Activated naive CD4-positive, alpha-beta T cell treated with anti-CD3 and anti-CD28 coated beads, Interleukin-2, amount 10 ng/mL, durations not matched to agents 7 days and 5 days (primary cell): ENCODE data around the gene GSS.

Source experiments
- CTCF ChIA-PET: fragments of 350-600 bp; sonication (Branson Sonifier 250); formaldehyde crosslinking; loops from one replicate; lab custom pipeline; 2021; ENCODE audit warnings: antibody characterized with exemption; lab: Charles Lee
- DNase-seq: peaks from one replicate; pipeline ENCODE4 v3.0.0-alpha.2; 2020
- H3K27ac Mint-ChIP-seq: one replicate; pipeline ENCODE4 v1.8.0; 2021; ENCODE audit warnings: mild to moderate bottlenecking, moderate library complexity, mixed read lengths
- H3K27me3 Mint-ChIP-seq: one replicate; pipeline ENCODE4 v1.8.0; 2021; ENCODE audit warnings: mild to moderate bottlenecking, mixed read lengths
- H3K36me3 Mint-ChIP-seq: one replicate; pipeline ENCODE4 v1.8.0; 2021; ENCODE audit warnings: mixed read lengths
- H3K4me1 Mint-ChIP-seq: one replicate; pipeline ENCODE4 v1.8.0; 2021; ENCODE audit warnings: mixed read lengths
- H3K4me3 Mint-ChIP-seq: one replicate; pipeline ENCODE4 v1.8.0; 2021; ENCODE audit warnings: mild to moderate bottlenecking, moderate library complexity, mixed read lengths
- H3K9me3 Mint-ChIP-seq: one replicate; pipeline ENCODE4 v1.8.0; 2021; ENCODE audit warnings: mixed read lengths

Gene GSS

GRCh38 chr20:34954904-34955230 is 739 bp downstream of the GSS start:
- DNase-seq = no peak
- no peaks in the 10 kb centered on the region for H3K9me3 Mint-ChIP-seq
- H3K4me1 Mint-ChIP-seq = peaks cover 33% of the 10 kb centered on the region
- CTCF ChIA-PET = interaction anchor here (1.5 to 7.7 kb wide), 3 partner anchors 65 to 313 kb away, joined by 3 to 134 read pairs (median 3); partner anchors contain the start of genes ACSS2 and GGT7
- peaks cover 4% of the 10 kb centered on the region for H3K27me3 Mint-ChIP-seq
- H3K36me3 Mint-ChIP-seq = peaks cover 15% of the 10 kb centered on the region
- H3K27ac Mint-ChIP-seq = peak overlapping the region; percentile 90
- peak overlapping the region; percentile 94 for H3K4me3 Mint-ChIP-seq

GRCh38 chr20:34953960-34954359 is 1.6 kb downstream of the GSS start:
- H3K36me3 Mint-ChIP-seq = peaks cover 24% of the 10 kb centered on the region
- no peak for DNase-seq
- H3K4me1 Mint-ChIP-seq = peaks cover 33% of the 10 kb centered on the region
- H3K9me3 Mint-ChIP-seq = no peaks in the 10 kb centered on the region
- peaks cover 4% of the 10 kb centered on the region for H3K27me3 Mint-ChIP-seq
- CTCF ChIA-PET = interaction anchor here (7.7 kb wide), 1 partner anchor 79 kb away, joined by 134 read pairs; the partner anchor contains the start of genes ACSS2 and GGT7
- peak overlapping the region; percentile 16 for H3K4me3 Mint-ChIP-seq
- no peak overlapping the region for H3K27ac Mint-ChIP-seq

- Mint-ChIP-seq H3K4me3 (no peak overlapping the region), H3K27ac (no peak overlapping the region), H3K27me3 (peaks cover 4% of the 10 kb centered on the region), H3K9me3 (no peaks in the 10 kb centered on the region), H3K36me3 (peaks cover 25% of the 10 kb centered on the region), H3K4me1 (peaks cover 33% of the 10 kb centered on the region)
- CTCF ChIA-PET = interaction anchor here (1.3 to 2.6 kb wide), 2 partner anchors 78 to 80 kb away, joined by 3 to 13 read pairs; partner anchors contain the start of gene GGT7
- DNase-seq = no peak
Measured at GRCh38 chr20:34952671-34953070, 2.9 kb downstream of the GSS start.

GRCh38 chr20:34951652-34952051 is 4.0 kb downstream of the GSS start:
- H3K9me3 Mint-ChIP-seq = no peaks in the 10 kb centered on the region
- H3K27ac Mint-ChIP-seq = no peak overlapping the region
- H3K27me3 Mint-ChIP-seq = peaks cover 4% of the 10 kb centered on the region
- DNase-seq = no peak
- H3K4me3 Mint-ChIP-seq = no peak overlapping the region
- CTCF ChIA-PET = interaction anchor here (1.3 to 2.6 kb wide), 2 partner anchors 77 to 79 kb away, joined by 3 to 13 read pairs; partner anchors contain the start of gene GGT7
- H3K4me1 Mint-ChIP-seq = peaks cover 33% of the 10 kb centered on the region
- H3K36me3 Mint-ChIP-seq = peaks cover 25% of the 10 kb centered on the region

GRCh38 chr20:34951252-34951651 is 4.4 kb downstream of the GSS start:
- no peak for DNase-seq
- H3K9me3 Mint-ChIP-seq = no peaks in the 10 kb centered on the region
- H3K4me3 Mint-ChIP-seq = no peak overlapping the region
- H3K36me3 Mint-ChIP-seq = peaks cover 26% of the 10 kb centered on the region
- peaks cover 4% of the 10 kb centered on the region for H3K27me3 Mint-ChIP-seq
- CTCF ChIA-PET = interaction anchor here (2.6 kb wide), 1 partner anchor 77 kb away, joined by 13 read pairs; no protein-coding TSS in a partner anchor
- H3K27ac Mint-ChIP-seq = no peak overlapping the region
- peaks cover 29% of the 10 kb centered on the region for H3K4me1 Mint-ChIP-seq

GRCh38 chr20:34949120-34949519 is 6.5 kb downstream of the GSS start:
- CTCF ChIA-PET = no interaction called here
- no peak for DNase-seq
- Mint-ChIP-seq H3K9me3 (no peaks in the 10 kb centered on the region), H3K36me3 (peaks cover 27% of the 10 kb centered on the region), H3K27me3 (no peaks in the 10 kb centered on the region), H3K27ac (no peak overlapping the region), H3K4me3 (no peak overlapping the region), H3K4me1 (peaks cover 11% of the 10 kb centered on the region)

- no peak for DNase-seq
- peaks cover 31% of the 10 kb centered on the region for H3K36me3 Mint-ChIP-seq
- no peaks in the 10 kb centered on the region for H3K9me3 Mint-ChIP-seq
- CTCF ChIA-PET = interaction anchor here (1.1 kb wide), 1 partner anchor 73 kb away, joined by 4 read pairs; no protein-coding TSS in a partner anchor
- H3K4me3 Mint-ChIP-seq = no peak overlapping the region
- H3K27me3 Mint-ChIP-seq = no peaks in the 10 kb centered on the region
- peaks cover 9% of the 10 kb centered on the region for H3K4me1 Mint-ChIP-seq
- H3K27ac Mint-ChIP-seq = no peak overlapping the region
Measured at GRCh38 chr20:34948030-34948429, 7.6 kb downstream of the GSS start.

- DNase-seq = no peak
- peaks cover 3% of the 10 kb centered on the region for H3K4me1 Mint-ChIP-seq
- H3K27ac Mint-ChIP-seq = no peak overlapping the region
- H3K36me3 Mint-ChIP-seq = peaks cover 38% of the 10 kb centered on the region
- H3K27me3 Mint-ChIP-seq = no peaks in the 10 kb centered on the region
- H3K4me3 Mint-ChIP-seq = no peak overlapping the region
- no peaks in the 10 kb centered on the region for H3K9me3 Mint-ChIP-seq
- CTCF ChIA-PET = interaction anchor here (0.9 kb wide), 1 partner anchor 71 kb away, joined by 3 read pairs; the partner anchor contains the start of gene ACSS2
Measured at GRCh38 chr20:34947336-34947735, 8.3 kb downstream of the GSS start.

GRCh38 chr20:34946661-34947060 is 8.9 kb downstream of the GSS start:
- no peak for DNase-seq
- no peaks in the 10 kb centered on the region for H3K9me3 Mint-ChIP-seq
- H3K27me3 Mint-ChIP-seq = no peaks in the 10 kb centered on the region
- peaks cover 41% of the 10 kb centered on the region for H3K36me3 Mint-ChIP-seq
- H3K4me3 Mint-ChIP-seq = no peak overlapping the region
- CTCF ChIA-PET = interaction anchor here (0.9 kb wide), 1 partner anchor 70 kb away, joined by 3 read pairs; the partner anchor contains the start of gene ACSS2
- no peaks in the 10 kb centered on the region for H3K4me1 Mint-ChIP-seq
- H3K27ac Mint-ChIP-seq = no peak overlapping the region

GRCh38 chr20:34945315-34946077 is 10.1 kb downstream of the GSS start:
- no peak for DNase-seq
- Mint-ChIP-seq H3K4me3 (no peak overlapping the region), H3K36me3 (peaks cover 49% of the 10 kb centered on the region), H3K27me3 (no peaks in the 10 kb centered on the region), H3K9me3 (no peaks in the 10 kb centered on the region), H3K27ac (no peak overlapping the region), H3K4me1 (no peaks in the 10 kb centered on the region)
- CTCF ChIA-PET = interaction anchor here (0.6 kb wide), 1 partner anchor 477 kb away, joined by 4 read pairs; no protein-coding TSS in a partner anchor

- H3K27me3 Mint-ChIP-seq = no peaks in the 10 kb centered on the region
- no peaks in the 10 kb centered on the region for H3K4me1 Mint-ChIP-seq
- H3K9me3 Mint-ChIP-seq = no peaks in the 10 kb centered on the region
- no peak for DNase-seq
- CTCF ChIA-PET = interaction anchor here (1.5 to 2.3 kb wide), 3 partner anchors 15 to 70 kb away, joined by 3 to 11 read pairs (median 5); no protein-coding TSS in a partner anchor
- no peak overlapping the region for H3K27ac Mint-ChIP-seq
- H3K36me3 Mint-ChIP-seq = peaks cover 46% of the 10 kb centered on the region
- H3K4me3 Mint-ChIP-seq = no peak overlapping the region
Measured at GRCh38 chr20:34943808-34944567, 11.6 kb downstream of the GSS start.

GRCh38 chr20:34942301-34942700 is 13.3 kb downstream of the GSS start:
- H3K36me3 Mint-ChIP-seq = peaks cover 54% of the 10 kb centered on the region
- CTCF ChIA-PET = interaction anchor here (1.5 to 2.3 kb wide), 2 partner anchors 52 to 68 kb away, joined by 3 to 11 read pairs; no protein-coding TSS in a partner anchor
- no peak overlapping the region for H3K27ac Mint-ChIP-seq
- no peaks in the 10 kb centered on the region for H3K27me3 Mint-ChIP-seq
- H3K4me1 Mint-ChIP-seq = no peaks in the 10 kb centered on the region
- DNase-seq = no peak
- H3K9me3 Mint-ChIP-seq = no peaks in the 10 kb centered on the region
- H3K4me3 Mint-ChIP-seq = no peak overlapping the region

- H3K36me3 Mint-ChIP-seq = peaks cover 56% of the 10 kb centered on the region
Measured at GRCh38 chr20:34941226-34941625, 14.4 kb downstream of the GSS start.

GRCh38 chr20:34940081-34940481 is 15.5 kb downstream of the GSS start:
- no peak overlapping the region for H3K27ac Mint-ChIP-seq
- H3K9me3 Mint-ChIP-seq = no peaks in the 10 kb centered on the region
- no peaks in the 10 kb centered on the region for H3K27me3 Mint-ChIP-seq
- no peak overlapping the region for H3K4me3 Mint-ChIP-seq
- H3K4me1 Mint-ChIP-seq = no peaks in the 10 kb centered on the region
- CTCF ChIA-PET = interaction anchor here (2.3 kb wide), 1 partner anchor 66 kb away, joined by 12 read pairs; no protein-coding TSS in a partner anchor
- no peak for DNase-seq
- H3K36me3 Mint-ChIP-seq = peaks cover 52% of the 10 kb centered on the region

More at GRCh38 chr20:34941226-34941625, 14.4 kb downstream of the GSS start:
- no peak for DNase-seq
- Mint-ChIP-seq H3K27ac (no peak overlapping the region), H3K4me1 (no peaks in the 10 kb centered on the region), H3K27me3 (no peaks in the 10 kb centered on the region), H3K4me3 (no peak overlapping the region), H3K9me3 (no peaks in the 10 kb centered on the region)
- CTCF ChIA-PET = interaction anchor here (1.3 to 2.3 kb wide), 3 partner anchors 16 to 67 kb away, joined by 3 to 12 read pairs (median 3); no protein-coding TSS in a partner anchor
